Measurements from ENCODE around the gene RAD51B. TPM values are rescaled to one million over a fixed set of nuclear protein-coding genes. Genes with fewer than 3 reads are reported as not detected.

RAD51B gene
- total and polyA plus RNA-seq, 9 of the 15 experiments (the other 6 are each of a cell fraction or from before 2014, with no cell fraction given) = 8.5 to 17.3 (median 11.3) TPM

DNA sequence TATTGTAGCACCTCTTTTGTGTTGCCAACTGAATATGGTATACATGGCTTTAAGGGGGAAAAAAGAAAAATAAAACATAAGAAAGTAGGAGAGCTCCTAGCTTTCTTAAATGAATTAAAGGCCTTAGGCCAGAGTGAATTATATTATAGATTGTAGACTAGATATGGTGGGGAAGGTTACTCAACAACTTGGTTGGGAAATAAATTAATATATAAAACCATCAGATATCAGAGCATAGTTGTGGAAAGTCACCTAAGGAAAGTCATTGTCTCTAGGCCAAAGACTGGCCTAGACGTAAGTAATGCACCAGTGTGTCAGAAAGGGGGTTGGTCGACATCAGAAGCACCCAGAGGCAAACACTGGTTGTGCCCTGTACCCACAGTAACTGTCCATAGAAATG is 391.8 kb downstream of the RAD51B start:
- in situ Hi-C loops (cut with MboI) = no loop called here
- H3K4me3 ChIP-seq = no peak overlapping the region
- H3K4me1 ChIP-seq (replicated peaks in 1 of 2; ENCODE audit: control insufficient read depth in 2 of 2, insufficient read depth in 2 of 2, low read length in 2 of 2) = peaks cover 0 to 40% of the 10 kb centered on the region in 2 experiments; a peak in 3 of 5 replicates
- FAIRE-seq (no peak), ATAC-seq (no peak), DNase-seq (ENCODE audit: extremely low read depth in 1 of 4, low spot score in 3 of 4) (no peak)
- no peaks in the 10 kb centered on the region for H3K79me2 ChIP-seq (ENCODE audit: control insufficient read depth, insufficient read depth, low read length)
- TF ChIP-seq, protein P1, sequence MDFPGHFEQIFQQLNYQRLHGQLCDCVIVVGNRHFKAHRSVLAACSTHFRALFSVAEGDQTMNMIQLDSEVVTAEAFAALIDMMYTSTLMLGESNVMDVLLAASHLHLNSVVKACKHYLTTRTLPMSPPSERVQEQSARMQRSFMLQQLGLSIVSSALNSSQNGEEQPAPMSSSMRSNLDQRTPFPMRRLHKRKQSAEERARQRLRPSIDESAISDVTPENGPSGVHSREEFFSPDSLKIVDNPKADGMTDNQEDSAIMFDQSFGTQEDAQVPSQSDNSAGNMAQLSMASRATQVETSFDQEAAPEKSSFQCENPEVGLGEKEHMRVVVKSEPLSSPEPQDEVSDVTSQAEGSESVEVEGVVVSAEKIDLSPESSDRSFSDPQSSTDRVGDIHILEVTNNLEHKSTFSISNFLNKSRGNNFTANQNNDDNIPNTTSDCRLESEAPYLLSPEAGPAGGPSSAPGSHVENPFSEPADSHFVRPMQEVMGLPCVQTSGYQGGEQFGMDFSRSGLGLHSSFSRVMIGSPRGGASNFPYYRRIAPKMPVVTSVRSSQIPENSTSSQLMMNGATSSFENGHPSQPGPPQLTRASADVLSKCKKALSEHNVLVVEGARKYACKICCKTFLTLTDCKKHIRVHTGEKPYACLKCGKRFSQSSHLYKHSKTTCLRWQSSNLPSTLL (IDR thresholded peaks at IDR 0.05) = no peak
- TF ChIP-seq RBM15 (IDR thresholded peaks at IDR 0.05; ENCODE audit: insufficient read depth, low read length) (no peak), ZNF175 (CRISPR knock-in tag; IDR thresholded peaks at IDR 0.05; ENCODE audit: low read depth) (0 out of 2 replicates have a peak, but pooled peaks have one; percentile 13), CBFA2T2 (conservative IDR thresholded peaks at IDR 0.05) (no peak)
- no peaks in the 10 kb centered on the region for H3K9me3 ChIP-seq (replicated peaks; ENCODE audit: control insufficient read depth, insufficient read depth, low read depth, low read length)
- H3K36me3 ChIP-seq (ENCODE audit: control insufficient read depth, insufficient read depth, low read length) = no peaks in the 10 kb centered on the region
- CTCF ChIA-PET (ENCODE audit: low intra/inter-chr PET ratio) = no interaction called here
- 0 out of 2 replicates have a peak overlapping the region, but pooled peaks have one; percentile 81 for H2AFZ ChIP-seq (ENCODE audit: low read depth, low read length)
- no TSS peak for BruUV-seq (replicated peaks)
- peak overlapping the region; percentile 73 for H3K4me2 ChIP-seq (ENCODE audit: insufficient read depth, low read length)
- intact Hi-C loops (cut with micrococcal nuclease) = no loop called here
- H3K27me3 ChIP-seq (ENCODE audit: control insufficient read depth in 2 of 2, insufficient read depth in 2 of 2, low read length in 2 of 2) = no peaks in the 10 kb centered on the region
- WGBS (ENCODE audit: insufficient coverage, low coverage, missing lambda C conversion rate) = 57% methylated on average over 2 of the region's 2 CpGs
- H3K9me1 ChIP-seq (ENCODE audit: control insufficient read depth, insufficient read depth, low read length) = no peaks in the 10 kb centered on the region
- no peak overlapping the region for H3K9ac ChIP-seq (ENCODE audit: insufficient read depth in 1 of 2, low read depth in 2 of 2, low read length in 2 of 2)
- H3K27ac ChIP-seq (ENCODE audit: extremely low read depth, low read depth, low read length) = peak overlapping the region; percentile 77
- no peaks in the 10 kb centered on the region; the same call in 1 of the 2 replicates for H4K20me1 ChIP-seq (replicated peaks; ENCODE audit: control insufficient read depth, insufficient read depth, low read length)
- POLR2A ChIA-PET = no interaction called here

All from K562 (cell line).